RWPE2 (cell line): ENCODE results near the gene TLCD3A.

Source experiments
- ATAC-seq: fragments of 200-7000 bp; cut with Tn5 transposase; 3 replicates; pipeline ENCODE4 v1.9.1; 2021; ENCODE audit warnings: low read depth
- DNase-seq: peaks from one replicate; pipeline ENCODE4 v3.0.0-alpha.2; 2020; ENCODE audit warnings: low spot score
- H3K27ac ChIP-seq: fragments of 450-650 bp; 2 replicates; pipeline ENCODE4 v1.5.1; 2017; ENCODE audit warnings: mild to moderate bottlenecking; ENCODE audit not compliant: poor library complexity, severe bottlenecking
- H3K27me3 ChIP-seq: fragments of 250-450 bp; sonication (Bioruptor Pico); 2 replicates; pipeline ENCODE4 v1.5.1; 2021; ENCODE audit warnings: mild to moderate bottlenecking, moderate library complexity; ENCODE audit not compliant: insufficient read depth, poor library complexity, severe bottlenecking
- H3K36me3 ChIP-seq: fragments of 250-450 bp; sonication (Bioruptor Pico); 2 replicates; pipeline ENCODE4 v1.5.1; 2020; ENCODE audit warnings: low read depth, mild to moderate bottlenecking, moderate library complexity
- H3K4me1 ChIP-seq: fragments of 250-450 bp; sonication (Bioruptor Pico); 2 replicates; pipeline ENCODE4 v1.5.1; 2021; ENCODE audit warnings: mild to moderate bottlenecking, moderate library complexity; ENCODE audit not compliant: insufficient read depth, poor library complexity, severe bottlenecking
- H3K4me3 ChIP-seq: fragments of 250-450 bp; sonication (Bioruptor Pico); 2 replicates; pipeline ENCODE4 v1.5.1; 2021; ENCODE audit warnings: mild to moderate bottlenecking, moderate library complexity; ENCODE audit not compliant: severe bottlenecking
- H3K9me3 ChIP-seq: fragments of 250-450 bp; sonication (Bioruptor Pico); 2 replicates; pipeline ENCODE4 v1.5.1; 2021; ENCODE audit warnings: mild to moderate bottlenecking, moderate library complexity; ENCODE audit not compliant: severe bottlenecking
- CTCF ChIP-seq: fragments of 450-650 bp; IDR thresholded peaks from one replicate; pipeline ENCODE4 v1.5.1; 2017; ENCODE audit warnings: mild to moderate bottlenecking, moderate library complexity; ENCODE audit not compliant: poor library complexity, severe bottlenecking

The TLCD3A gene

GRCh38 chr17:773016-773415 is 40.6 kb downstream of the TLCD3A start:
- no peak for TF ChIP-seq CTCF
- H3K36me3 ChIP-seq, result peaks cover 80% of the 10 kb centered on the region
- H3K27me3 ChIP-seq, result no peaks in the 10 kb centered on the region
- DNase-seq, result no peak
- ATAC-seq, result no peak
- no peak overlapping the region for H3K4me3 ChIP-seq
- H3K4me1 ChIP-seq, result no peaks in the 10 kb centered on the region
- H3K9me3 ChIP-seq, result no peaks in the 10 kb centered on the region
- no peak overlapping the region for H3K27ac ChIP-seq

- ATAC-seq, result no peak
- Histone ChIP-seq H3K9me3 (no peaks in the 10 kb centered on the region), H3K36me3 (peaks cover 86% of the 10 kb centered on the region), H3K27ac (no peak overlapping the region), H3K27me3 (no peaks in the 10 kb centered on the region), H3K4me3 (no peak overlapping the region), H3K4me1 (no peaks in the 10 kb centered on the region)
- no peak for TF ChIP-seq CTCF
- DNase-seq, result no peak
Observed at GRCh38 chr17:773467-774312, 41.3 kb downstream of the TLCD3A start.

- Histone ChIP-seq H3K27ac (no peak overlapping the region), H3K4me1 (no peaks in the 10 kb centered on the region), H3K36me3 (peaks cover 90% of the 10 kb centered on the region), H3K9me3 (no peaks in the 10 kb centered on the region), H3K4me3 (no peak overlapping the region), H3K27me3 (no peaks in the 10 kb centered on the region)
- ATAC-seq (no peak), DNase-seq (no peak)
- no peak for TF ChIP-seq CTCF
Observed at GRCh38 chr17:774313-774584, 41.9 kb downstream of the TLCD3A start.

GRCh38 chr17:778096-778495 is 45.7 kb downstream of the TLCD3A start:
- no peak for DNase-seq
- TF ChIP-seq CTCF, result no peak
- H3K9me3 ChIP-seq, result no peaks in the 10 kb centered on the region
- H3K4me1 ChIP-seq, result peaks cover 1% of the 10 kb centered on the region
- H3K4me3 ChIP-seq, result no peak overlapping the region
- peaks cover 68% of the 10 kb centered on the region for H3K36me3 ChIP-seq
- H3K27ac ChIP-seq, result no peak overlapping the region
- ATAC-seq, result no peak
- no peaks in the 10 kb centered on the region for H3K27me3 ChIP-seq
